GM21423 (cell line): ENCODE results near the gene OST4.
"Not testable (repeated sequence)": the region's sequence is repeated elsewhere in the genome, so short reads cannot be mapped to it uniquely, and the experiment has no call there.

ENCODE experiments used
- ATAC-seq: cut with Tn5 transposase; IDR thresholded peaks from one replicate; pipeline ENCODE4 v1.9.1; 2021; ENCODE audit warnings: mild to moderate bottlenecking, moderate library complexity; ENCODE audit not compliant: unreplicated experiment

OST4 gene

GRCh38 chr2:27071277-27071989 is at the start of gene OST4:
Gene OST4 (minus strand): TSS chr2:27071654.
- peak; percentile 82 for ATAC-seq

GRCh38 chr2:27119330-27119670 is 47.8 kb upstream of the OST4 start:
- ATAC-seq: not testable (repeated sequence)

- no peak for ATAC-seq
Measured at GRCh38 chr2:27118525-27119329, 47.3 kb upstream of the OST4 start, which contains the start of gene CGREF1. Gene CGREF1 (minus strand): TSS chr2:27119128. CDS start chr2:27104366, 14,762 bp downstream.

GRCh38 chr2:27117995-27118524 is 46.6 kb upstream of the OST4 start:
- ATAC-seq: no peak

GRCh38 chr2:27115519-27115918 is 44.1 kb upstream of the OST4 start:
- no peak for ATAC-seq

GRCh38 chr2:27111392-27112078 is 40.1 kb upstream of the OST4 start:
- ATAC-seq: not testable (repeated sequence)

GRCh38 chr2:27110603-27111352 is 39.3 kb upstream of the OST4 start:
- ATAC-seq: not testable (repeated sequence)

GRCh38 chr2:27109083-27109482 is 37.6 kb upstream of the OST4 start:
- no peak for ATAC-seq

GRCh38 chr2:27108221-27108620 is 36.8 kb upstream of the OST4 start:
- no peak for ATAC-seq

GRCh38 chr2:27105981-27106380 is 34.5 kb upstream of the OST4 start:
- ATAC-seq: no peak

GRCh38 chr2:27102329-27102728 is 30.9 kb upstream of the OST4 start:
- no peak for ATAC-seq

- ATAC-seq: no peak
Measured at GRCh38 chr2:27100036-27100435, 28.6 kb upstream of the OST4 start.

- no peak for ATAC-seq
Measured at GRCh38 chr2:27099334-27099955, 28.0 kb upstream of the OST4 start.

- ATAC-seq: no peak
Measured at GRCh38 chr2:27097341-27097740, 25.9 kb upstream of the OST4 start.

- no peak for ATAC-seq
Measured at GRCh38 chr2:27096748-27097297, 25.4 kb upstream of the OST4 start.

GRCh38 chr2:27095745-27096651 is 24.5 kb upstream of the OST4 start:
- no peak for ATAC-seq

GRCh38 chr2:27095427-27095744 is 23.9 kb upstream of the OST4 start:
- ATAC-seq: no peak

GRCh38 chr2:27094353-27094984 is 23.0 kb upstream of the OST4 start:
- no peak for ATAC-seq
